Omental fat pad (tissue), 4 donors: ENCODE data around the gene DNHD1. TPM values are rescaled to one million over a fixed set of nuclear protein-coding genes. Genes with fewer than 3 reads are reported as not detected.
A peak's percentile ranks its signal among the peaks of the same experiment; 100 is the strongest.

Experiments
- ATAC-seq: fragments of 150-250 bp; one replicate; pipeline ENCODE4 v1.9.1; 2016; ENCODE audit warnings: mild to moderate bottlenecking, moderate library complexity; ENCODE audit not compliant: low FRiP score
- DNase-seq: peaks from one replicate; pipeline ENCODE4 v3.0.0-alpha.2; 2019; ENCODE audit warnings: low spot score
- CTCF ChIP-seq, 3 donors: fragments of 450-650 bp; IDR thresholded peaks; one replicate each; pipeline ENCODE4 v1.5.1; 2016 to 2017; ENCODE audit warnings: antibody characterized with exemption in 3 of 3, mild to moderate bottlenecking in 3 of 3, moderate library complexity in 2 of 3
- total RNA-seq, 4 donors: library from RNA; depleted of rRNA; stranded (reverse); fragments of >200 nt; gene quantifications; one replicate each; pipeline ENCODE4 v1.1.0, GENCODE V29; 2016

Gene DNHD1
- total RNA-seq, 4 donors from 2014 or later: 11.7 to 20.5 (median 16.6) TPM

DNA sequence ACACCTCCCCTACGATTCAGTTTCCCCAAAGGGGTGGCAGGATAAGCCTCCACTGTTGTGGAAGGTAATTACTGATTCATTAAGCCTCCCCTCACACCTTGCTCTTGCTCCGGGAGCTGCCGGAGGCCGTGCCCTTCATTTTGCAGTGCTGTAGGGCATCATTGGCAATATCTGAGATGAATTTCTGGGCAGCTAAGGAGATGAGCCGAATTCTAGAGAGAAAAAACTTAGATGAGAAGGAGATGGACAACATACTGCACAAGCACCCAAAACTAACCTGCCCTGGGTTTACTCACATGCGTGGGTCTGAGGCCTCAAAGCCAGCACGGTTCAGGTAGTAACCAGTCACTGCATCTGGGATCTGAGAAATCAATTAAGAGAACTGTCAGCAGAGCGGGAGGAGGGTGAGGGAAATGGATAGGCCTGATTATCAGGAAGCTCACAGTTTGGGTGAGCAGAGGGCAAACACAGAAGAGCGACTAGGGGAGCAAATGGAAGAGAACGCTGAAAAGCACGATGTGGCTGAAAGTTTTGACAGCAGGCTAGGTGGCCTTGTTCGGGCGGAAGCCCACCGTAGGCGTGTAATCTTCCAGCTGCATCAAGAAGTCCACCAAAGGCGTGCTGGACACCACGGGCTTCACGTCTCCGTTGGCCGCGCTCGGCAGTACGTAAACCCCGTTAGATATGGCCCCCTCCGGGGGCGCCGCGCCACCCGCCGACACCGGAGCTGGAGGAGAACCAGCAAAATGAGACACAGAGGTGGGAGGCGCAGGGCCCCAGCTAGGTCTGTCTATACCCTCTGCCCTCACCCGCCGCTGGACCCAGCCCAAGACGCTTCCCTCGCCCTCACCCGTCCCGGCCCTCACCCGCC lies 114.2 kb downstream of the DNHD1 start:
- ATAC-seq (peak; percentile 16), DNase-seq (peak; percentile 22)
- no peak for TF ChIP-seq CTCF (IDR thresholded peaks at IDR 0.05)

DNA sequence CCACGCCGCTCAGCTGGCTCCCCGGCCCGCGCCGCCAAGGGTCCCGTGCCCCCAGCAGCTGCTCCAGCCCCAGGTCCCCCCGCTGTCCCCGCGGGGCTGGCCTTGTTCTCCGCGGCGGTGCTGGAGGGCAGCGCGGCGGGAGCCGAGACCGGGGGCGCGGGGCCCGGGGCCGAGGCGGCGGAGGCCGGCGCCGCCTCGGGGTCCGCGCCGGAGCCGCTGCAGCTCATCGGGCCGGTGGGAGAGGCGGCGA lies 114.8 kb downstream of the DNHD1 start:
- TF ChIP-seq CTCF (IDR thresholded peaks at IDR 0.05): no peak

GRCh38 chr11:6612213-6613041 lies 115.3 kb downstream of the DNHD1 start, which contains the start of gene TAF10:
TSS of gene TAF10 (minus strand) at chr11:6612216. CDS start at chr11:6612189, 27 bp downstream.
- no peak for TF ChIP-seq CTCF (IDR thresholded peaks at IDR 0.05)
- ATAC-seq: peak; percentile 95

More for the DNA sequence above, 114.8 kb downstream of the DNHD1 start:
- no peak for ATAC-seq
- DNase-seq: no peak

DNA sequence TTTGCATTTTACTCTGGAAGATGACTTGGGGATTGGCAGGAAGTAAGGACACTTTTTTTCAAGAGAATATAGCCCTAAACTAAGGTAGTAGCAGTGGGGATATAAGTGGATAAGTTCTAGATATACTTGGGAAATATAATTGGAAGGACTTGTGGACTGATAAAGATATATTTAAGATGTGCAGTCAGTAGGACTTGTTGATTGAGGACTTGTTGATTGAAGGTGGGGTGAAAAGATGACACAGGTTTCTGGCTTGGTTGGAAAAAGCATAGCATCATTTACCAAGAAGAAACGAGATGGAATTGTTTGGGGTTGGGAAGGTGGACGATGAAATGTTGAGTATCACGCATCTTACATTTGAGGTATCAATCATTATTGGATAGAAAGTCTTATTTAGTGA lies 116.4 kb downstream of the DNHD1 start:
- no peak for TF ChIP-seq CTCF (IDR thresholded peaks at IDR 0.05)
- no peak for ATAC-seq

More at GRCh38 chr11:6612213-6613041, 115.3 kb downstream of the DNHD1 start, which contains the start of gene TAF10:
- peak; percentile 91 for DNase-seq

GRCh38 chr11:6614446-6614845 lies 117.4 kb downstream of the DNHD1 start:
- DNase-seq (no peak), ATAC-seq (no peak)
- no peak for TF ChIP-seq CTCF (IDR thresholded peaks at IDR 0.05)

More for the DNA sequence above, 116.4 kb downstream of the DNHD1 start:
- no peak for DNase-seq

GRCh38 chr11:6615046-6615445 lies 118.0 kb downstream of the DNHD1 start:
- no peak for DNase-seq
- ATAC-seq: no peak
- no peak for TF ChIP-seq CTCF (IDR thresholded peaks at IDR 0.05)
